ENCODE measurements around the gene CKM. TPM values are rescaled to one million over a fixed set of nuclear protein-coding genes. Genes with fewer than 3 reads are reported as not detected.
"Not testable (repeated sequence)": the region's sequence is repeated elsewhere in the genome, so short reads cannot be mapped to it uniquely, and the experiment has no call there.

CKM gene
- polyA plus RNA-seq, 1 donor, result 4.9 TPM

DNA sequence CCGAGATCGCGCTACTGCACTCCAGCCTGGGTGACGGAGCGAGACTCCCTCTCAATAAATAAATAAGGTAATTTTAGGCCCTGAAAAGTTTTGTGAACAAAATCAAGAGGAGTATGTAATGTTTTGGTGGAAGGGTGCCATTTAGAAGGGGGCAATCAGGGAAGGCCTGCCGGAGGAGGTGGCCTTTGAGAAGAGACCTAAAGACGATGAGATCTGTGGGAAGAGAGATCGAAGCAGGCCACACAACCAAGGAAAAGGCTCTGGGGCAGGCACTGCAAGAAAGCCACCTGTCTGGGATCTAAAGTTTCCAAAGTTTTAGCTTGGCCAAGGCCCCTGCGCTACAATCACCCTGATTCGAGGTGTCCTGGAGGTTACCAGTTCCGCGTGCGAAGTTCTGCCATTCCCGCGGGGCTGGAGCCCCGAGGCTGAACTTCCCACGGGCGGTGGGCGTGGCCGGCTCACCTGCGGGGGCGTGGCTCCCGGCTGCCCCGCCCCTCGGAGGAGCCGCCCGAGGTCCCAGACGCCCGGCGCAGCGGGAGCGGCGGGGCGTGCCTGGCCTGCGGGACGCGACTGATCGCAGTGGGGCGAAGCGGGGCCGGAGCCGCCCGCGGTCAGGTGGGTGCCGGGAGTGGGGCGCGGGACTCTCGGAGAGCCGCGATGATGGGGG, 17.7 kb upstream of the CKM start, which contains the start of gene KLC3:
TSS of gene KLC3 (plus strand) at position 519 of the 667 bp plus-strand sequence. CDS start 4,792 bp downstream, outside the sequence.
- Histone ChIP-seq H3K36me3 (ENCODE audit: control insufficient read depth, insufficient read depth, low read length) (no peaks in the 10 kb centered on the region), H3K27ac (ENCODE audit: low read length) (no peak within 1 kb of the TSS), H3K4me3 (ENCODE audit: low read length) (no peak within 1 kb of the TSS), H3K27me3 (ENCODE audit: control insufficient read depth, insufficient read depth, low read length) (peaks cover 37% of the 10 kb centered on the region), H3K4me1 (ENCODE audit: control insufficient read depth, insufficient read depth, low read length) (peaks cover 8% of the 10 kb centered on the region), H3K9me3 (ENCODE audit: control insufficient read depth, low read depth, low read length) (no peaks in the 10 kb centered on the region)
- DNase-seq, result peak; percentile 40 to 65
- 27% methylated on average over 2 of the region's 50 CpGs for WGBS (ENCODE audit: insufficient coverage, low lambda C conversion rate)

DNA sequence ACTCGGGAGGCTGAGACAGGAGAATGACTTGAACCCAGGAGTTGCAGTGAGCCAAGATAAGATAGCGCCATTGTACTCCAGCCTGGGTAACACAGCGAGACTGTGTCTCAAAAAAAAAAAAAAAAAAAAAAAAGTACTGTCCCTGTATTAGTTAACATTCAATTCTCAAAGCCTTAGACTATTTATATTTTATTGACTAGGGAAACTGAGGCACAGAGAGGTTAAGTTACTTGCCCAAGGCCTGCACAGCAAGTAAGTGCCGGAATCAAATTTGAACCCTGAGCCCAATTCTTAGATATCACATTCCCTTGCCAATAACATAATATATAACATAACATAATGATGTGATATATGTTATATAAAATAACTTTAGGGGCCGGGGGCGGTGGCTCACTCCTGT, 17.0 kb upstream of the CKM start:
- Histone ChIP-seq H3K4me1 (ENCODE audit: control insufficient read depth, insufficient read depth, low read length) (peaks cover 8% of the 10 kb centered on the region), H3K27me3 (ENCODE audit: control insufficient read depth, insufficient read depth, low read length) (peaks cover 31% of the 10 kb centered on the region), H3K36me3 (ENCODE audit: control insufficient read depth, insufficient read depth, low read length) (no peaks in the 10 kb centered on the region), H3K9me3 (ENCODE audit: control insufficient read depth, low read depth, low read length) (no peaks in the 10 kb centered on the region), H3K4me3 (ENCODE audit: low read length) (no peak overlapping the region), H3K27ac (ENCODE audit: low read length) (no peak overlapping the region)
- DNase-seq, result no peak
- no CpG with 5 or more reads among the region's 6 CpGs for WGBS (ENCODE audit: insufficient coverage, low lambda C conversion rate)

DNA sequence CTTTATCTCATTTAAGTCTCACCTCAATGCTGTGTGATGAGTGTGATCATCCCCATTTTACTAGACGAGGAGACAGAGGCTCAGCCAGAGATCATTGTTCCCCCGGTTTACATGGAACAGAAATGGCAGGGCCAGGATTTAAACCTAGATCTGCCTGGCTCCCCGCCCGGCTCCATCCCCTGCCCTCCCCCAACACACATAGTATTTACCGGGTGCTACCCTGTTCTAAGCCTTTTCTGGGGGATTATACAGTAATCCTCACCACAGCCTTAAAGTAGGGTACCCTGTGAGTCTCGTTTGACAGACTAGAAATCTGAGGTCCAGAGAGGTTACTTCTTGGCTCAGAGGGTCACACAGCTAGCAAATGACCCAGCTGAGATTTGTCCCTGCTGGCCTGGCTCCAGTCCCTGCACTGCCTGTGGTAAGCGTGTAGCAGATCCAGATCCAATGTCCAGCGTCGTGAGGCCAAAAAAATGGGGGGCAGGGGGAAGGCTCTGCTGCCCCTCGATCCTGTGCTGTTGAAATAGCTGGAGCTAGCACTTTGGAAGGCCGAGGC, 14.1 kb upstream of the CKM start:
- Histone ChIP-seq H3K9me3 (ENCODE audit: control insufficient read depth, low read depth, low read length) (no peaks in the 10 kb centered on the region), H3K4me1 (ENCODE audit: control insufficient read depth, insufficient read depth, low read length) (peaks cover 8% of the 10 kb centered on the region), H3K4me3 (ENCODE audit: low read length) (no peak overlapping the region), H3K27me3 (ENCODE audit: control insufficient read depth, insufficient read depth, low read length) (peaks cover 18% of the 10 kb centered on the region), H3K36me3 (ENCODE audit: control insufficient read depth, insufficient read depth, low read length) (no peaks in the 10 kb centered on the region), H3K27ac (ENCODE audit: low read length) (no peak overlapping the region)
- no CpG with 5 or more reads among the region's 11 CpGs for WGBS (ENCODE audit: insufficient coverage, low lambda C conversion rate)
- DNase-seq, result no peak

DNA sequence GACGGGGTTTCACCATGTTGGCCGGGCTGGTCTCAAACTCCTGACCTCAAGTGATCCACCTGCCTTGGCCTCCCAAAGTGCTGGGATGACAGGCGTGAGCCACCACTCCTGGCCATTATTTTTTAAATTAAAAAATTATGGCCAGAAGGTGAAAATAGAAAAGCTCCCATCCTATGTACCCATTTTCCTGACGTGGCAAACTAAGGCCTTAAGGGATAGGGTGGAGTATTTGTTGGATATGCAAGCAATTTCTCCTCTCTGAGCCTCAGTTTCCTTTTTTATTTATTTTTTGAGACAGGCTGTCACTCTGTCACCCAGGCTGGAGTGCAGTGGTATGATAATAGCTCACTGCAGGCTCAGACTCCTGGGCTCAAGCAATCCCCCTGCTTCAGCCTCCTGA, 12.2 kb upstream of the CKM start:
- H3K4me3 ChIP-seq (ENCODE audit: low read length); H3K36me3 ChIP-seq (ENCODE audit: control insufficient read depth, insufficient read depth, low read length); H3K9me3 ChIP-seq (ENCODE audit: control insufficient read depth, low read depth, low read length); DNase-seq; H3K27me3 ChIP-seq (ENCODE audit: control insufficient read depth, insufficient read depth, low read length); H3K27ac ChIP-seq (ENCODE audit: low read length); H3K4me1 ChIP-seq (ENCODE audit: control insufficient read depth, insufficient read depth, low read length): not testable (repeated sequence)
- WGBS (ENCODE audit: insufficient coverage, low lambda C conversion rate), result 60% methylated on average over 1 of the region's 4 CpGs

DNA sequence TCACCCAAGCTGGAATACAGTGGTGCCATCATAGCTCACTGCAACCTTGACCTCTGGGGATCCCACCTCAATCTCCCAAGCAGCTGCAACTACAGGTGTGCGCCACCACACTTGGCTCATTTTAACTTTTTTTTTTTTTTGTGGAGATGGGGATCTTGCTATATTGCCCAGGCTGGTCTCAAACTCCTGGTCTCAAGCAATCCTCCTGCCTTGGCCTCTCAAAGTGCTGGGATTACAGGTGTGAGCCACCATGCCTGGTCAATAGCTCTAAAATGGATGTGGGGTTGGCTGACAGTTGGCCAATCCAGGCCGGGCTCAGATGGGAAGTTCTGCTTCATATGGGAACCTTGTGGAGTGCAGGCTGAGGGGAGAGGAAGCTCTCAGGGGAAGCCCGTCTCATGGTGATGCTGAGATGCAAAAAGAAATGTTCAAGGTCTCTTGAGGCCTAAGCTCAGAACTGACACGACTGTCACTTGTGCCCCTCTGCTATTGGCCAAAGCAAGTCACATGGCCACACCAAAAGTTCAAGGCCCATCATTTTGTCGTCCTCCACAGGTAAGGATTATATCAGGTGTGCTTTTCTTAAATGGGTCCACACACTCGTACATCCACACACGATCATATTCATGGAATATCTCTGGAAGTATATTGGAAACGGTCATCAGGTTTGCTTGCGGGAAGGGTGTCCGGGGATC, 11.1 kb upstream of the CKM start:
- H3K4me3 ChIP-seq (ENCODE audit: low read length), result no peak overlapping the region
- H3K27ac ChIP-seq (ENCODE audit: low read length), result no peak overlapping the region
- WGBS (ENCODE audit: insufficient coverage, low lambda C conversion rate), result 90% methylated on average over 2 of the region's 10 CpGs
- H3K36me3 ChIP-seq (ENCODE audit: control insufficient read depth, insufficient read depth, low read length), result no peaks in the 10 kb centered on the region
- DNase-seq, result no peak
- peaks cover 4% of the 10 kb centered on the region for H3K4me1 ChIP-seq (ENCODE audit: control insufficient read depth, insufficient read depth, low read length)
- no peaks in the 10 kb centered on the region for H3K9me3 ChIP-seq (ENCODE audit: control insufficient read depth, low read depth, low read length)
- H3K27me3 ChIP-seq (ENCODE audit: control insufficient read depth, insufficient read depth, low read length), result peaks cover 2% of the 10 kb centered on the region

DNA sequence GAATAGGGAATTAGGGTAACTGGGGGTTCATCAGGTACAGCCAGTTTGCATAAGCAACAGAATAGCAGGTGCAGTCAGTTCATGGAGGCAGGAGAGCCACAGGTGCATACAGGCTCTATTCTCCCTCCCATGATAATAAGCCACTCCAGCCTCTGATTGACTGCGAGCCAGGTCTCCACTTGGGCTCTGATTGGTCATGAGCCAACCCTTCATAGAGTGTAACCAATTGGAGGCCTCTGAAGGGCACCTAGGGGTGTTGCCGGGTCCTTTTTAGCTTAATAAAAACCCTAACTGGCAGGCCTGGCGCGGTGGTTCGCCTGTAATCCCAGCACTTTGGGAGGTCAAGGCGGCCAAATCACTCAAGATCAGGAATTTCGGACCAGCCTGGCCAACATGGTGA, 8.7 kb upstream of the CKM start:
- Histone ChIP-seq H3K27ac (ENCODE audit: low read length) (no peak overlapping the region), H3K36me3 (ENCODE audit: control insufficient read depth, insufficient read depth, low read length) (no peaks in the 10 kb centered on the region), H3K4me3 (ENCODE audit: low read length) (no peak overlapping the region), H3K27me3 (ENCODE audit: control insufficient read depth, insufficient read depth, low read length) (no peaks in the 10 kb centered on the region), H3K4me1 (ENCODE audit: control insufficient read depth, insufficient read depth, low read length) (no peaks in the 10 kb centered on the region), H3K9me3 (ENCODE audit: control insufficient read depth, low read depth, low read length) (no peaks in the 10 kb centered on the region)
- no CpG with 5 or more reads among the region's 7 CpGs for WGBS (ENCODE audit: insufficient coverage, low lambda C conversion rate)
- DNase-seq, result no peak

DNA sequence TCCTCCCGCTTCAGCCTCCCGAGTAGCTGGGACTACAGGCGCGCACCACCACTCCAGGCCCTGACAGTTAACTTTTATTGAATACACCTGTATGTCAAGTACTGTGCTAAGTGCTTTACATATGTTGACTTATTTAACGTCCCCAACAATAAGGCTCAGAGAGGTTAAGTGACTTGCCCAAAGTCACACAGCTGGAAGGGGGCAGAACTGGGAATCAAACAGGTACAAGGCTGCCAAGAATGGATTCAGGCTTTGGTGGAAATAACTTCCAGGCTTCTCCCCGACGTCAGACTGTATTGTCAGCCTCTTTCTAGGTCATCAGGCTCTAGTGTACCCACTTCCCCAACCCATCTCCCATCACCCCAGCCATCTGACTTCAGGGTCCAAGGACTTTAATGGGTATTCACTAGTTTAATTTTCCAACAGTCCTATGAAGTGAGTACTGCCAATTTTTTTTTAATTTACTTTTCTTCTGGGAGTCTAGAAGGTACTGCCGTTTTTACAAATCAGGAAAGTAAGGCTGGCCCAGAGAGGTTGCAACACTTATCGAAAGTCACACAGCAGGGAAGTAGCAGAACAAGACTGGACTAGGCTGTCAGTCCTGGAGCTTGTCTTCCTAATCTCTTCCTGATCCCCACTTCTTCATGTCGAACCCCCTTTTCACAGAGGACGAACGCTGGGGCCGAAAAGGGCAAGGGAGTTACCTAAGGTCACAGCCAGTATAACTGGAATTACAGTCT, 4.9 kb upstream of the CKM start:
- H3K36me3 ChIP-seq (ENCODE audit: control insufficient read depth, insufficient read depth, low read length), result no peaks in the 10 kb centered on the region
- H3K27me3 ChIP-seq (ENCODE audit: control insufficient read depth, insufficient read depth, low read length), result peaks cover 21% of the 10 kb centered on the region
- WGBS (ENCODE audit: insufficient coverage, low lambda C conversion rate), result 100% methylated on average over 2 of the region's 13 CpGs
- no peak for DNase-seq
- H3K27ac ChIP-seq (ENCODE audit: low read length), result no peak overlapping the region
- H3K4me3 ChIP-seq (ENCODE audit: low read length), result no peak overlapping the region
- H3K9me3 ChIP-seq (ENCODE audit: control insufficient read depth, low read depth, low read length), result no peaks in the 10 kb centered on the region
- peaks cover 3% of the 10 kb centered on the region for H3K4me1 ChIP-seq (ENCODE audit: control insufficient read depth, insufficient read depth, low read length)

DNA sequence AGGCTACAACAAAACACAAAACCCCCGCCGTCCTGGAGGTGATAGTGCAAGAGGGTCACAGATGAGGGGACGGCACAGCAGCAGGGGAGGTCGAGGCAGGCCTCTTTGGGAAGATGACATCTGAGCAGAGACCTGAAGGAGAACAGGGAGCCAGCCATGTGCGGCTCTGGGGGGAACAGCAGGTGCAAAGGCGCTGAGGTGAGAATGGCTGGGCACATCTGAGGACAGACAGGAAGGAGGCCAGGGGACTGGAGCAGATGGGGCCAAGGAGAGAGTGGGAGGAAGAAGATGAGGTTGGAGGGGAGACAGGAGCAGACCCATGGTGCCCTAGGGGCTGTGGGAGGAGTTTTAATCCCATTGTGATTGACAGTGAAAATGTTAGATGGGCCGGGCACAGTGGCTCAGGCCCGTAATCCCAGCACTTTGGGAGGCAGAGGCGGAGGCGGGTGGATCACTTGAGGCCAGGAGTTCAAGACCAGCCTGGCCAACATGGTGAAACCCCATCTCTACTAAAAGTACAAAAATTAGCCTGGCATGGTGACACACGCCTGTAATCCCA, 1.8 kb upstream of the CKM start:
- peaks cover 25% of the 10 kb centered on the region for H3K27me3 ChIP-seq (ENCODE audit: control insufficient read depth, insufficient read depth, low read length)

DNA sequence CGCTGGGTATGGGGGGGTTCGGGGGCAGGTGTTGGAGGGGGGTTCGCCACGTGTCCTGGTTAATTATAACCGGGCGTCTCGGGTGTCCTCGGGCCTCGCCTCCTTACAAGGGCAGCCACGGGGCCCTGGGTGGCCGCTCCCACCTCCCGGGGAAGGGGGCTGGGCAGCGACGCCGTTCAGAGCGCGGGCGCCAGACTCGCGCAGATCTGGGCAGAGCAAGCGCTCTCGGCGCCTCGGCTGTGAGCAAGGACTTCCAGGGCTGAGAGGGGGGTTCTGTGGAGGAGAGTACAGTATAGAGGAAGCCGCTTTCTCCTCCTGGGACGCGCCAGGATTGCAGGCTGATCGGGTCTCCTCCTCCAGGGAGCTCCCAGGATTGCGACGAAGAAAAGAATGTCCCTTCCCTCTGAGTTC, 1.0 kb upstream of the CKM start:
- no peak overlapping the region for H3K27ac ChIP-seq (ENCODE audit: low read length)
- whole genome bisulfite sequencing (ENCODE audit: insufficient coverage, low lambda C conversion rate), result no CpG with 5 or more reads among the region's 30 CpGs
- H3K36me3 ChIP-seq (ENCODE audit: control insufficient read depth, insufficient read depth, low read length), result no peaks in the 10 kb centered on the region
- H3K4me3 ChIP-seq (ENCODE audit: low read length), result peak overlapping the region; percentile 11
- peaks cover 3% of the 10 kb centered on the region for H3K4me1 ChIP-seq (ENCODE audit: control insufficient read depth, insufficient read depth, low read length)
- no peaks in the 10 kb centered on the region for H3K9me3 ChIP-seq (ENCODE audit: control insufficient read depth, low read depth, low read length)
- H3K27me3 ChIP-seq (ENCODE audit: control insufficient read depth, insufficient read depth, low read length), result peaks cover 25% of the 10 kb centered on the region
- DNase-seq, result peak in 1 of 2 donors; percentile 46

More for the DNA sequence above, 1.8 kb upstream of the CKM start:
- Histone ChIP-seq H3K9me3 (ENCODE audit: control insufficient read depth, low read depth, low read length) (no peaks in the 10 kb centered on the region), H3K36me3 (ENCODE audit: control insufficient read depth, insufficient read depth, low read length) (no peaks in the 10 kb centered on the region), H3K27ac (ENCODE audit: low read length) (no peak overlapping the region), H3K4me3 (ENCODE audit: low read length) (peak overlapping the region; percentile 11), H3K4me1 (ENCODE audit: control insufficient read depth, insufficient read depth, low read length) (peaks cover 3% of the 10 kb centered on the region)
- no peak for DNase-seq
- 92% methylated on average over 2 of the region's 11 CpGs for WGBS (ENCODE audit: insufficient coverage, low lambda C conversion rate)

DNA sequence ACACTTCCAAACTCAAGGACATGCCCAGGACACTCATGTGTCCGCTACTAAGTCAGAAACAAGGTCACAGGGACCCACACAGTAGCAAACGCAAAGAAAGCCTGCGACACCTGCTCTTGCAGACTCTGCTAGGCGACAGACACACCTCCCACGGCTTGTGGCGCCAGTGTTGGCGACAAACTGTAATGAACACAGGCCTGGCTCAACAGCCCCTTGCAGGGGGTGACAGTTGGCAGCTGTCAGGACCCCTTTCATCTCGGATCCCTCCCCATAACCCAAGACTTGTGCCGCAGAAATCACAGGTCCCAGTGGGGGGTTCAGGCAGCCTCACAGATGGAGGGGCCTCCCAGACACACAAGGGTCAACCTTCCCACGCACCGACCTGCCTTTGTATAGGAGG, 364 bp downstream of the CKM start:
- peaks cover 27% of the 10 kb centered on the region for H3K27me3 ChIP-seq (ENCODE audit: control insufficient read depth, insufficient read depth, low read length)
- WGBS (ENCODE audit: insufficient coverage, low lambda C conversion rate), result no CpG with 5 or more reads among the region's 11 CpGs
- no peaks in the 10 kb centered on the region for H3K36me3 ChIP-seq (ENCODE audit: control insufficient read depth, insufficient read depth, low read length)
- no peak overlapping the region for H3K4me3 ChIP-seq (ENCODE audit: low read length)
- H3K27ac ChIP-seq (ENCODE audit: low read length), result no peak overlapping the region
- no peaks in the 10 kb centered on the region for H3K9me3 ChIP-seq (ENCODE audit: control insufficient read depth, low read depth, low read length)
- peaks cover 3% of the 10 kb centered on the region for H3K4me1 ChIP-seq (ENCODE audit: control insufficient read depth, insufficient read depth, low read length)
- DNase-seq, result no peak

Data from large intestine (tissue), 3 donors.